Sigmoid colon (tissue), 7 donors: ENCODE results near the gene TMEM222. TPM values are rescaled to one million over a fixed set of nuclear protein-coding genes. Genes with fewer than 3 reads are reported as not detected.
A peak's percentile ranks its signal among the peaks of the same experiment; 100 is the strongest.

Source experiments
- DNase-seq: peaks from one replicate; pipeline ENCODE4 v3.0.0-alpha.2; 2019
- H3K27ac ChIP-seq, 4 donors: fragments of 200-600 bp; sonication (generic); one replicate each; pipeline ENCODE4 v1.5.1; 2016 to 2019; ENCODE audit warnings: mild to moderate bottlenecking in 1 of 4
- H3K27me3 ChIP-seq, 3 donors: fragments of 200-600 bp; sonication (generic); one replicate each; pipeline ENCODE4 v1.5.1; 2019; ENCODE audit warnings: mild to moderate bottlenecking in 1 of 3
- H3K36me3 ChIP-seq, 4 donors: fragments of 200-600 bp; sonication (generic); one replicate each; pipeline ENCODE4 v1.5.1; 2016 to 2019
- H3K4me1 ChIP-seq, 4 donors: fragments of 200-600 bp; sonication (generic); one replicate each; pipeline ENCODE4 v1.5.1; 2017 to 2019
- H3K4me3 ChIP-seq, 4 donors: fragments of 200-600 bp; sonication (generic); one replicate each; pipeline ENCODE4 v1.5.1; 2017 to 2019; ENCODE audit warnings: mild to moderate bottlenecking in 2 of 4, moderate library complexity in 1 of 4
- H3K9me3 ChIP-seq, 4 donors: fragments of 200-600 bp in 3 of 4; sonication (generic) in 3 of 4; one replicate each; pipeline versions ENCODE4 v1.5.1 to v1.6.1; 2013 to 2019
- CTCF ChIP-seq, 4 experiments: fragments of 450-650 bp in 3 of 4; fragments of 200-600 bp in 1 of 4; IDR thresholded peaks; one replicate each; pipeline ENCODE4 v1.5.1; 2016 to 2019; ENCODE audit warnings: antibody characterized with exemption in 4 of 4, mild to moderate bottlenecking in 3 of 4, moderate library complexity in 2 of 4
- EP300 ChIP-seq, 4 donors: sonication (generic); formaldehyde crosslinking; IDR thresholded peaks; one replicate each; pipeline ENCODE4 v1.6.1; 2017; ENCODE audit warnings: antibody characterized with exemption in 4 of 4
- POLR2A ChIP-seq, 2 donors: fragments of 450-650 bp; IDR thresholded peaks; one replicate each; pipeline ENCODE4 v1.6.1; 2016; ENCODE audit warnings: antibody characterized with exemption in 2 of 2, mild to moderate bottlenecking in 2 of 2, moderate library complexity in 2 of 2
- POLR2AphosphoS5 ChIP-seq, 4 donors: sonication (generic); formaldehyde crosslinking; IDR thresholded peaks; one replicate each; pipeline ENCODE4 v1.6.1; 2017; ENCODE audit warnings: antibody characterized with exemption in 4 of 4
- WGBS, 2 donors: extraction: QIAGEN DNeasy Blood & Tissue Kit; methylation state at CpG; one replicate each; pipeline ENCODE4 v1.1.7; 2013; 5-methylcytosine and 5-hydroxymethylcytosine counted together
- intact Hi-C: fragments of 100-400 bp; cut with DNase I; formaldehyde crosslinking; loops from one replicate; pipeline ENCODE4 v1.15.1; 2023
- polyA plus RNA-seq, 3 donors: library from polyadenylated mRNA; stranded (reverse); fragments of 200-250 nt; gene quantifications; one replicate each; pipeline ENCODE4 v1.2.3, GENCODE V29; 2013
- total RNA-seq, 4 donors: library from RNA; depleted of rRNA; stranded (reverse); fragments of >200 nt; gene quantifications; one replicate each; pipeline ENCODE4 v1.1.0, GENCODE V29; 2016
- donor health status: healthy with polysubstance abuse.
- donor health status: Bipolar disorder and iron deficiency.
- donor health status: healthy.

The TMEM222 gene
- total and polyA plus RNA-seq, 7 donors, result 15.7 to 46.9 (median 19.7) TPM

DNA sequence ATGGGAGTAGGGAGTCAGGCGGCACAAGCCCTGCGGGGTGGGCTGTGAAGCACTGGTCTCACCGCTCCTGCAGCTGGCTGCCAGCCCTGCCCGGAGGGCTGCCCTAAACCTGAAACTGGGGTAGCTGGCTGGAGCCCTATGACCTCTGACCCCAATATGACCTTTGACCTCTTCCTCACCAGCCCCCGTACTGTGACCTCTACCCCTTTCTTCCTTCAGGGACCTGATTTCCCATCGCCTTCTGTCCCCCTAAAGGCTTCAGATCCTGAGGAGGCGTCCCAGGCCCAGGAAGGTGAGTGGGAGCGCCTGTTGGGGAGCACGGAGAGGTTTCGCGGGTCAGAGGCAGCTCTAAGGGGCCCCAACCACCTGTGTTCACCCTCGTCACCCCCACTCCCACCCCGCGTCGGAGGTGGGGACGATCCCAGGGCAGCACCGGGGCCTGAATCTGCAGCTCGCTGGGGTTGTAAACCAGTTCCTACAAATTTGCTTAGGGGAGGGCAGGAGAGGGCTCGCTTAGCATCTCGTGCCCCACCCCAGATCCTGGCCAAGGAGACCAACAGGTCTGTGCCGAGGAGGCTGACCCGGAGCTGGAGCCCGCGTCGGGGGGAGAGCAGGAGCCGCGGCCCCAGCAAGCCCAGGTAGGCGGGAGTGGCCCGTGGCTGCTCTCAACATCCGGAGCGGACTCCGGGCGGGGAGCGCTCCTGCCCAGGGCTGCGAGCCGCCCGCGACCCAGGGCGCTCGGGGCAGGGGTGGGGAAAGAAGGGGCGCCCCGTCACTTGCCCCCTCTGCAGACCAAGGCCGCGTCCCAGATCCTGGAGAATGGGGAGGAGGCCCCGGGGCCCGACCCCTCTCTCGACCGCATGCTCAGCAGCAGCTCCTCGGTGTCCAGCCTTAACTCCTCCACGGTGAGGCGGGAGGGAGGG is 27.2 kb downstream of the TMEM222 start:
- 15 to 36% methylated on average over 51 of the region's 51 CpGs for WGBS, 2 donors
- Histone ChIP-seq H3K36me3 (peaks cover 0 to 10% (median 3%) of the 10 kb centered on the region in 4 donors), H3K9me3 (no peaks in the 10 kb centered on the region), H3K4me3 (peak overlapping the region; percentile 29 to 50 (median 44)), H3K27ac (no peak overlapping the region), H3K4me1 (peaks cover 0 to 26% (median 25%) of the 10 kb centered on the region in 4 donors), H3K27me3 (peaks cover 16 to 46% (median 32%) of the 10 kb centered on the region in 3 donors)
- DNase-seq, result no peak
- TF ChIP-seq POLR2AphosphoS5 (IDR thresholded peaks at IDR 0.05) (peak in 1 of 4 donors; percentile 15), CTCF (IDR thresholded peaks at IDR 0.05) (no peak)
- intact Hi-C loops, result no loop called here

DNA sequence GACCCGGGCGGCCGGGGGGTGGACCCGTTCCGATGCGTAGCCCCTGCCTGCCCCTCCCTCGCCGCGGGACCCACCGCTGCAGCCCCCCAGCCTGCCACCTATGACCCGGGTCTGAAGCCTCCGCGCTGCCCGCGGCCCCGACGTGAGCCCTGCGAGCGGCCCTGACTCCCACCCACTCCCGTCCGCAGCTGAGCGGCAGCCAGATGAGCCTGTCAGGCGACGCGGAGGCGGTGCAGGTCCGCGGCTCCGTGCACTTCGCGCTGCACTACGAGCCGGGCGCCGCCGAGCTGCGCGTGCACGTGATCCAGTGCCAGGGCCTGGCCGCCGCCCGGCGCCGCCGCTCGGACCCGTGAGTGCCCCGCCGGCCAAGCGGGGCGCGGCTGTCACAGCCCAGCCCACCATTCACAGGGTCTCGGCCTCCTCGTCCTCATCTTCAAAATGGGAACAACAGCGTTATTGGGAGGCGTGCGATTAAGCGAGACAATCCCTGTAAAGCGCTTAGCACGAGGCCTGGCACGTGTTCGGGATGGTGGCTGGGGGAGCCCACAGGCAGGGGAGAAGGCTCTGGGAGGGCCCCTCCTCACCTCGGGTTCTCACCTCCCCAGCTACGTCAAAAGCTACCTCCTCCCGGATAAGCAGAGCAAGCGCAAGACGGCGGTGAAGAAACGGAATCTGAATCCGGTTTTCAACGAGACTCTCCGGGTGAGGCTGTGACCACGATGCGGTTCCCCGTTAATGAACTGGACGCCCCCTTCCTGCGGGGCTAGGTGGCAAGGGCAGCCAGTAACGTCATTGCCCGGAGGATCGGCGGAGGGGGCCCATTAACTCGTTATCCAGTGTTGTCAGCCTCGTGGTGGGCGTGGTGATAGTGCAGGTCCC is 28.1 kb downstream of the TMEM222 start:
- H3K4me1 ChIP-seq, result peaks cover 0 to 26% (median 25%) of the 10 kb centered on the region in 4 donors
- peaks cover 16 to 46% (median 32%) of the 10 kb centered on the region in 3 donors for H3K27me3 ChIP-seq
- no peak for TF ChIP-seq EP300 (IDR thresholded peaks at IDR 0.05)
- peak in 2 of 4 donors; percentile 17 to 52 for TF ChIP-seq POLR2AphosphoS5 (IDR thresholded peaks at IDR 0.05)
- TF ChIP-seq CTCF (IDR thresholded peaks at IDR 0.05), result no peak
- peak overlapping the region in 1 of 4 donors; percentile 39 for H3K27ac ChIP-seq
- peak overlapping the region; percentile 29 to 50 (median 44) for H3K4me3 ChIP-seq
- peaks cover 0 to 17% (median 7%) of the 10 kb centered on the region in 4 donors for H3K36me3 ChIP-seq
- no peak for DNase-seq
- 25 to 58% methylated on average over 84 of the region's 84 CpGs for WGBS, 2 donors
- intact Hi-C loops, result no loop called here
- H3K9me3 ChIP-seq, result no peaks in the 10 kb centered on the region

DNA sequence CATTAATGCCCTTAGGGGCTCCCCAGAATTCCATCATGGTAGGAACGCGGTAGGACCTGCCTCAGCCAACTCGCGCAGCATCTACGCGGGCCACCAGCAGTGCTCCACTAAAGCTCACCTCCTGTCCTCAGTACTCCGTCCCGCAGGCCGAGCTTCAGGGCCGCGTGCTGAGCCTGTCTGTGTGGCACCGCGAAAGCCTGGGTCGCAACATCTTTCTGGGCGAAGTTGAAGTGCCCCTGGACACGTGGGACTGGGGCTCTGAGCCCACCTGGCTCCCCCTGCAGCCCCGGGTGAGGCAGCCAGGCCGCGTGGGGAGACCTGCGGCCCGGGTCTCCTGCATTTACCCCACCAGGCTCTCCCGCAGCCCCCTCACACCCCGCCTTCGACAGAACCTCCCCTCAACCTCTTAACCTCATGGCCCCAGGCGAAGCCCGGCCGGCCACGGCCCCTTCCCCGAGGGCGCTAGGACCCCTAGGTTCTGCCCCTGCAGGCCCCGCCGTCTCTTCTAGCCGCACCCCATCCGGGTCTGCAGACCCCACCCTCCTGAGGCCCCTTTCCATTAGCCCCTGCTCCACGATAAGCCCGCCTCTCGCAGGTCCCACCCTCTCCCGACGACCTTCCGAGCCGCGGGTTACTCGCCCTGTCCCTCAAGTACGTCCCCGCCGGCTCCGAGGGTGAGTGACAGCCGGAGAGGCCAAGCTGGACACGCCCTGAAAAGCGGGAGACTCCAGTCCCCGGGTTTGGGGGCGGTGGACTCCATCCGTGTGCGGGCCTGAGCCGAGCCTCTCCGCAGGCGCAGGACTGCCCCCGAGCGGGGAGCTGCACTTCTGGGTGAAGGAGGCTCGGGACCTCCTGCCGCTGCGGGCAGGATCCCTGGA is 28.9 kb downstream of the TMEM222 start:
- H3K4me3 ChIP-seq, result peak overlapping the region in 2 of 4 donors; percentile 47 to 50
- TF ChIP-seq POLR2AphosphoS5 (IDR thresholded peaks at IDR 0.05) (no peak), EP300 (IDR thresholded peaks at IDR 0.05) (no peak), CTCF (IDR thresholded peaks at IDR 0.05) (no peak), POLR2A (IDR thresholded peaks at IDR 0.05) (no peak)
- DNase-seq, result no peak
- H3K9me3 ChIP-seq, result no peaks in the 10 kb centered on the region
- peaks cover 0 to 26% (median 25%) of the 10 kb centered on the region in 4 donors for H3K4me1 ChIP-seq
- intact Hi-C loops, result no loop called here
- H3K36me3 ChIP-seq, result peaks cover under 1 to 25% (median 15%) of the 10 kb centered on the region in 4 donors
- peak overlapping the region in 2 of 4 donors; percentile 16 to 47 for H3K27ac ChIP-seq
- WGBS, 2 donors, result 25 to 59% methylated on average over 62 of the region's 62 CpGs
- peaks cover 16 to 46% (median 32%) of the 10 kb centered on the region in 3 donors for H3K27me3 ChIP-seq

DNA sequence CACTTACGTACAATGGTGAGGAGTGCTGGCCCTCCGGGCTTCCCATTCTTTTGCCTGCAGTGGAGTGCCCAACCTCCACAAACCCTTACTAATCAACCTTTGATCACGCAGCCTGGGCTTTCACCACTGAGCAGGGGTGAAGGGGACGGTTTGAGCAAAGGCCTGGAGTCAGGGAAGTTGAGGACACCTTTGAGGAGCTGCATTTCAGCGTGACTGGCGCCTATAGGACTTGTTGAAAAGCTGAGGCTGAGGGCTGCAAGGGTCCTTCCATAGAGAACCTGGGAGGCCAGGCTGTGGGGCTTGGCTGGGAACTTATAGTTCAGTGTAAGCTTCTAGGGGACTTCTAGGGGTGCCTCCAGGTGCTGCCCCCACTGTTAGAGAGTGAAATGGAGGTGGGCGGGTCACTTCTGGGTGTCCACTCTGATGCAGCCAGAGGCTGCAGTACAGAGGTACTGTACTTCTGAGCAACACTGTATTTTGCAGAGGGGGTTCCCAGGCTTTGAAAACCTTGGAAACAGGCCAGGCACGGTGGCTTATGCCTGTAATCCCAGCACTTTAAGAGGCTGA is 29.7 kb downstream of the TMEM222 start:
- Histone ChIP-seq H3K4me3 (peak overlapping the region in 2 of 4 donors; percentile 47 to 50), H3K9me3 (no peaks in the 10 kb centered on the region), H3K27me3 (peaks cover 16 to 46% (median 32%) of the 10 kb centered on the region in 3 donors), H3K36me3 (peaks cover 8 to 33% (median 20%) of the 10 kb centered on the region in 4 donors), H3K4me1 (peaks cover 0 to 26% (median 25%) of the 10 kb centered on the region in 4 donors), H3K27ac (no peak overlapping the region)
- WGBS, 2 donors, result 28 to 70% methylated on average over 8 of the region's 8 CpGs
- intact Hi-C loops, result no loop called here
- no peak for DNase-seq
- TF ChIP-seq EP300 (IDR thresholded peaks at IDR 0.05) (no peak), POLR2A (IDR thresholded peaks at IDR 0.05) (no peak), POLR2AphosphoS5 (IDR thresholded peaks at IDR 0.05) (no peak), CTCF (IDR thresholded peaks at IDR 0.05) (no peak)
